Measurements from ENCODE around the gene RNASE8. TPM values are rescaled to one million over a fixed set of nuclear protein-coding genes. Genes with fewer than 3 reads are reported as not detected.
"Not testable (repeated sequence)": the region's sequence is repeated elsewhere in the genome, so short reads cannot be mapped to it uniquely, and the experiment has no call there.

The RNASE8 gene
- not detected in 2 replicates for polyA plus RNA-seq
- not detected in 2 replicates for polyA minus RNA-seq

DNA sequence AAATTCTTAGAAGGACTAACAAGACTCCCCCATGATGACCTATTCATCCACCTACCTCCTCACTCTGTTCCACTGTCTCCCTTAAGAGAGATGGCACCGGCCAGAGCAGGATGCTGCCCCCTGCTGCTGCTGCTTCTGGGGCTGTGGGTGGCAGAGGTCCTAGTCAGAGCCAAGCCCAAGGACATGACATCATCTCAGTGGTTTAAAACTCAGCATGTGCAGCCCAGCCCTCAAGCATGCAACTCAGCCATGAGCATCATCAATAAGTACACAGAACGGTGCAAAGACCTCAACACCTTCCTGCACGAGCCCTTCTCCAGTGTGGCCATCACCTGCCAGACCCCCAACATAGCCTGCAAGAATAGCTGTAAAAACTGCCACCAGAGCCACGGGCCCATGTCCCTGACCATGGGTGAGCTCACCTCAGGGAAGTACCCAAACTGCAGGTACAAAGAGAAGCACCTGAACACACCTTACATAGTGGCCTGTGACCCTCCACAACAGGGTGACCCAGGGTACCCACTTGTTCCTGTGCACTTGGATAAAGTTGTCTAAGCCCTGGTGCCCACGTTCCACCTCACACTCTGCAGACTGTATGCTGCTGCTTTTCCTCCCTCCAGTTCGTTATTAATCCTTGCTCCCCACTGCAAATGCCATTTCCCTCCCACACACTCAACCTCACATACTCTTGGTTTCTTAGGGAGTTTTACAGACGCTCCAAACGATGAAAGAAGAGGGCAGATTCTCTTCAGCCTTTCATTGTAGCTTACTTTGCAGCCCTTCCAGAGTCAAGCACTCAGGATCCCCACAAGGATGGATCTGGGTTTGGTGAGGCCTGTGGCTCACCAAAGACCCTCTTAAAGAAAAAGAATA is at the start of gene RNASE8:
Gene RNASE8 (plus strand): TSS at position 20 of the 873 bp plus-strand sequence. CDS start 71 bp downstream, at position 91.
- Histone ChIP-seq H3K79me2 (replicated peaks; ENCODE audit: insufficient read depth, low read length) (no peaks in the 10 kb centered on the region), H3K36me3 (ENCODE audit: insufficient read depth, low read length) (no peaks in the 10 kb centered on the region), H3K4me2 (ENCODE audit: low read length) (no peak within 1 kb of the TSS), H4K20me1 (ENCODE audit: insufficient read depth) (no peaks in the 10 kb centered on the region), H3F3A (ENCODE audit: insufficient read depth, low read length, poor library complexity, severe bottlenecking) (no peaks in the 10 kb centered on the region), H3K27me3 (ENCODE audit: insufficient read depth, low read depth, low read length) (no peaks in the 10 kb centered on the region), H3K9ac (ENCODE audit: low read length) (no peak within 1 kb of the TSS), H3K4me3 (ENCODE audit: low read length) (no peak within 1 kb of the TSS), H3K27ac (ENCODE audit: low read length) (no peak within 1 kb of the TSS), H3K9me3 (ENCODE audit: low read length) (no peaks in the 10 kb centered on the region), H3K9me2 (ENCODE audit: insufficient read depth, low read length) (no peaks in the 10 kb centered on the region), H2AFZ (ENCODE audit: low read depth, low read length) (no peak within 1 kb of the TSS)
- TF ChIP-seq MXI1 (conservative IDR thresholded peaks at IDR 0.05; ENCODE audit: poor library complexity, severe bottlenecking) = no peak
- TF ChIP-seq, protein P1, sequence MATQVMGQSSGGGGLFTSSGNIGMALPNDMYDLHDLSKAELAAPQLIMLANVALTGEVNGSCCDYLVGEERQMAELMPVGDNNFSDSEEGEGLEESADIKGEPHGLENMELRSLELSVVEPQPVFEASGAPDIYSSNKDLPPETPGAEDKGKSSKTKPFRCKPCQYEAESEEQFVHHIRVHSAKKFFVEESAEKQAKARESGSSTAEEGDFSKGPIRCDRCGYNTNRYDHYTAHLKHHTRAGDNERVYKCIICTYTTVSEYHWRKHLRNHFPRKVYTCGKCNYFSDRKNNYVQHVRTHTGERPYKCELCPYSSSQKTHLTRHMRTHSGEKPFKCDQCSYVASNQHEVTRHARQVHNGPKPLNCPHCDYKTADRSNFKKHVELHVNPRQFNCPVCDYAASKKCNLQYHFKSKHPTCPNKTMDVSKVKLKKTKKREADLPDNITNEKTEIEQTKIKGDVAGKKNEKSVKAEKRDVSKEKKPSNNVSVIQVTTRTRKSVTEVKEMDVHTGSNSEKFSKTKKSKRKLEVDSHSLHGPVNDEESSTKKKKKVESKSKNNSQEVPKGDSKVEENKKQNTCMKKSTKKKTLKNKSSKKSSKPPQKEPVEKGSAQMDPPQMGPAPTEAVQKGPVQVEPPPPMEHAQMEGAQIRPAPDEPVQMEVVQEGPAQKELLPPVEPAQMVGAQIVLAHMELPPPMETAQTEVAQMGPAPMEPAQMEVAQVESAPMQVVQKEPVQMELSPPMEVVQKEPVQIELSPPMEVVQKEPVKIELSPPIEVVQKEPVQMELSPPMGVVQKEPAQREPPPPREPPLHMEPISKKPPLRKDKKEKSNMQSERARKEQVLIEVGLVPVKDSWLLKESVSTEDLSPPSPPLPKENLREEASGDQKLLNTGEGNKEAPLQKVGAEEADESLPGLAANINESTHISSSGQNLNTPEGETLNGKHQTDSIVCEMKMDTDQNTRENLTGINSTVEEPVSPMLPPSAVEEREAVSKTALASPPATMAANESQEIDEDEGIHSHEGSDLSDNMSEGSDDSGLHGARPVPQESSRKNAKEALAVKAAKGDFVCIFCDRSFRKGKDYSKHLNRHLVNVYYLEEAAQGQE (IDR thresholded peaks at IDR 0.05; ENCODE audit: borderline replicate concordance) = no peak
- TF ChIP-seq RAD21 (conservative IDR thresholded peaks at IDR 0.05) = no peak
- TF ChIP-seq POLR2AphosphoS5 (IDR thresholded peaks at IDR 0.05) = no peak
- TF ChIP-seq EP300 (conservative IDR thresholded peaks at IDR 0.05; ENCODE audit: poor library complexity, severe bottlenecking) = no peak
- TF ChIP-seq CTCF (IDR thresholded peaks at IDR 0.05; ENCODE audit: poor library complexity, severe bottlenecking) = no peak
- no peak for TF ChIP-seq EZH2 (IDR thresholded peaks at IDR 0.05; ENCODE audit: borderline replicate concordance, insufficient read depth, low read length, poor library complexity, severe bottlenecking)
- no peak for TF ChIP-seq SMC3 (conservative IDR thresholded peaks at IDR 0.05; ENCODE audit: poor library complexity)
- no peak for TF ChIP-seq TAF1 (IDR thresholded peaks at IDR 0.05; ENCODE audit: low read depth)

DNA sequence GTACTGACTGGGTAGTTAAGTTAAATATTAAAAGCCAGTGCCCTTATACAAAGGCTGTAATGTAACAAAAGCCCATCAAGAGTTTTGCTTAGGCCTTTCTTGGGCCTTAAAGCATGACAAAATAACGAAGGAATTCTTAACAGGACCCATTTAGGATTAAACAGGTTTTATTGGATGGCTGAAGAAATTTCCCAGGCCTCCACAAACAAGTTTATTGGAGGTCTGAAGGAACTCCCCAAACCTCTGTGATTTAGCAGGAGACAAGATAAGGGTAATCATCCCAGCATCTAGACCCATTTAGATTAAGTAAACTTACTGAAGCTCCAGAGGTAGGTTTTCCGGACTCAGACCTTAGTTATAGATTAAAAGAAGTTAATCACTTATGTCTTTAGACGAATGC is 47.9 kb upstream of the RNASE8 start:
- H3K36me3 ChIP-seq (ENCODE audit: insufficient read depth, low read length); H3K27me3 ChIP-seq (ENCODE audit: insufficient read depth, low read depth, low read length); H3K9me2 ChIP-seq (ENCODE audit: insufficient read depth, low read length); H3K9ac ChIP-seq (ENCODE audit: low read length); H3K4me3 ChIP-seq (ENCODE audit: low read length); H3F3A ChIP-seq (ENCODE audit: insufficient read depth, low read length, poor library complexity, severe bottlenecking); H3K9me3 ChIP-seq (ENCODE audit: low read length); H3K4me2 ChIP-seq (ENCODE audit: low read length); H3K79me2 ChIP-seq (replicated peaks; ENCODE audit: insufficient read depth, low read length); H2AFZ ChIP-seq (ENCODE audit: low read depth, low read length); H4K20me1 ChIP-seq (ENCODE audit: insufficient read depth); H3K27ac ChIP-seq (ENCODE audit: low read length): not testable (repeated sequence)
